Hindlimb muscle (tissue), 1 donor: ENCODE results near the gene MOGAT3. TPM values are rescaled to one million over a fixed set of nuclear protein-coding genes. Genes with fewer than 3 reads are reported as not detected.

Source experiments
- DNase-seq: peaks from one replicate; pipeline ENCODE4 v3.0.0-alpha.2; 2013
- polyA plus RNA-seq: library from polyadenylated mRNA; unstranded; fragments of 120-200 nt; gene quantifications from one replicate; pipeline ENCODE4 v1.2.1, GENCODE V29; 2013; ENCODE audit not compliant: insufficient read length

MOGAT3 gene, protein sequence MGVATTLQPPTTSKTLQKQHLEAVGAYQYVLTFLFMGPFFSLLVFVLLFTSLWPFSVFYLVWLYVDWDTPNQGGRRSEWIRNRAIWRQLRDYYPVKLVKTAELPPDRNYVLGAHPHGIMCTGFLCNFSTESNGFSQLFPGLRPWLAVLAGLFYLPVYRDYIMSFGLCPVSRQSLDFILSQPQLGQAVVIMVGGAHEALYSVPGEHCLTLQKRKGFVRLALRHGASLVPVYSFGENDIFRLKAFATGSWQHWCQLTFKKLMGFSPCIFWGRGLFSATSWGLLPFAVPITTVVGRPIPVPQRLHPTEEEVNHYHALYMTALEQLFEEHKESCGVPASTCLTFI
- polyA plus RNA-seq, result not detected

DNA sequence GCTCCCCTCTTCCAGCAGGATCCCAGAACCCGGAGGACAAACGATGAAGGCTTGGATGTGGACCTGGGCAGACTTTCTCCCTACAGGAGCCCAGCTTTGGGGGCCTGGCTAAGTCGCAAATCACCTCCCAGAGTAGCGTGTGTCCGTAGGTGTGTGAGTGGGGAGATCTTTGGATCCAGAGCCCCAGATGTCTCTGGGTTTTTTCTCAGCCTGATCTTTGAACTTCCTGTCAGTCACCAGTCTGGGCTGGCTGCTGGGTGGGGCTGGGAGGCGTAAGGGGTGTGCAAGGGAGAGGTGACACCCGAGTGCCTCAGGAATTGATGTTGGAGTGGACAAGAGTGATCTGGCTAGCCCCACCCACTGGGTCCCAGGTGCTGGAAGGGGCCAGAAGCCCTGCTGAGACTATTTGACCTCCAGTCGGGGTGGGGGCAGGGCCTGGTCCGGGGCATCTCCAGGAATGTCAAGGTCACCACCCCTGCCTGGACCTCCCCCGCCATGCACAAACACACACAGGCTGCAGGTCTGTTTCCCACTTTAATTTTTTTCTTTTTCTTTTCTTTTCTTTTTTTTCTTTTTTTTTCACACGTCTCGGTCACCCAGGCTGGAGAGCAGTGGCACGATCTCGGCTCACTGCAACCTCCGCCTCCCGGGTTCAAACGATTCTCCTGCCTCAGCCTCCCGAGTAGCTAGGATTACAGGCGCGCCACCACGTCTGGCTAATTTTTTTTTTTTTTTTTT lies at the start of gene MOGAT3:
Gene MOGAT3, minus strand, starts transcription at position 175 of the 738 bp plus-strand sequence. CDS start 182 bp downstream, outside the sequence.
- no peak for DNase-seq

DNA sequence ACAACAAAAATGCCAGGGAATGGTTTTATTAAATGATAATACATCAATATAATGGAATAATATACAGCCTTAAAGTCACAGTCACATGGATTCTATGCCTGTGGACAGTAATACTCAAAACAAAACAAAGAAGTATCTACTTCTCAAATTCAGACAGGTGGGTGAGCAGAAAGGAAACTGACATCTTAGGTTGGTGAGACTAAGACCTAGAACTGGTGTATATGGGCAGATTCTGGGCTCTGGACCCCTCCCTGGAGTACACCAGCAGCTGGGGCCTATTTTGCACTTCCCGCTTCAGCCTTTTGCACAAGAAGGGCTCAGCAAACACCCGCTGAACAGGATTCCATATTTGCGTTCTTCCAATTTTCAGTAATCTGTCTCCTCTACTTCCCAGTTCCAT lies 49.5 kb upstream of the MOGAT3 start:
- DNase-seq, result no peak

DNA sequence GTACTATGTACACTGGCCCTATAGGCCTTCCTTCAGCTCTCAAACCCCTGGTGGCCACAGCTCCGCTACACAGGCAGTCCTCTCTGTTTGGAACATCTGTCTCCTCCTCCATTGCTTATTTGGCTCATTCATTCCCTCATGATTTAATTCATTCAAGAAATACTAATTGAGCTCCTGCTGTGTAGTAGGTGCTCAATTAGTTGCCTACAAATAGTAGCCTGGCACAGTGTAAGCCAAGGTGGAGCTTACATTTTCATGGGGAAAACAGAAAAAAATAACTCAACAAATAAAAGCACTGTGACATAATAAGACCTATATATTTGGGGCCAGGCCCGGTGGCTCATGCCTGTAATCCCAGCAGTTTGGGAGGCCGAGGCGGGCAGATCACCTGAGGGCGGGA lies 47.4 kb upstream of the MOGAT3 start:
- no peak for DNase-seq

DNA sequence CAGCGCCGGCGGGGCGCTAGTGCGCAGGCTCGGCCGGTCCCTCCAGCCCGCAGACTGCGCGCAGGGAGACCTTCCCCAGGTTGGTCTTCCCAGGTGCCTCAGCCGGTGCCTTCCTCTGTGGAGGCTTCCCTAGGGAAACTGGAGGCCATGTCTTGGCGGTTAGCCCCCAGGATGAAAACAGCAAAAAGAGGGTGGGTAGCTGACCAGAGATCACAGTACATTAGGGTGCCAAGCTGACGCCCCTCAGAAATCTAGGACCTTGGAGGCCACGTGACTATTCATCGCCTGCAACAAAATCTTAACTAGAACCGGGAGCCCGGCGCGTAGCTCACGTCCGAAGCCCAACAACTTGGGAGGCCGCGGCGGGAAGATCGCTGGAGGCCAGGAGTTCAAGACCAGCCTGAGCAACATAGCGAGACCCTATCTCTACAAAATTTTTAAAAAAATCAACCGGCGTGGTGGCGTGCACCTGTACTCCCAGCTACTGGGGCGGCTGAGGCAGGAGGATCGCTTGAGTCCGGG lies 44.4 kb upstream of the MOGAT3 start:
- DNase-seq, result no peak

DNA sequence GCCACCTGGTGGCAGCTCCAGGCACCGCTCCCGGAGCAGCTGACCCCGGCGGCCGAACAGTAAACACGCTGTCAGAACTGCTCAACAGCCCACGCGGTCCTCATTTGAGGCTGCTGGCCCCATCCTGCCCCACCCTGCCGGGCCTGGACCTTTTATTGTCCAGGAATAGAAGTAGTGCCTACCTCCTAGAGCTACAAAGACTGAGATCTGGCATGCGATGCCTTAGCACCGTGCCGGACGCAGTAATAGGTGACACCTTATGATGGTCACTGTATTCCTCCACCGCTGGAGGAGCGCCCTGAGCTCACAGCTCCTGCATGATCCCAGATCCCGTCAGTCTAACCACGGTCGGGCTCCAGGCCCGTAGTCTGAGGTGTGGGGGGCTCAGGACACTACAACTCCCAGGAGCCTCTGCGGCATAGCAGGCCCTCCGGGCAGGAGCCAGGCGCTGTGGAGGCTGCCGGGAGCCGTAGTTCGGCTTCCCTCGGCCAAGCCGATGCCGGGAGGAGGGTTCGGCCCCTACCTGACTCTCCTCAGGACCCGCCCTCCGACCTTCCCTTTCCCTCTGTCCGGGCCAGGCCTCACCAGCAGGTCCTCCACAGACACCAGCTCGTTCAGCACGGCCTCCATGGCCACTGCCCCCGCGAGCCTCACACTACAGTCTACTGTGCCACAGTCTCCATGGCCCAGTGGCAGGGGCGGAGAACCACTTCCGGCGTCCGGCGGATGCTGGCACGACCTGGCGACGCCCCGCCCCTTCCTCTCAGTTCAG lies 43.7 kb upstream of the MOGAT3 start, which contains the start of gene FIS1:
Gene FIS1, minus strand, starts transcription at position 707 of the 772 bp plus-strand sequence. Its CDS starts 77 bp downstream, at position 630.
- peak; percentile 92 for DNase-seq

DNA sequence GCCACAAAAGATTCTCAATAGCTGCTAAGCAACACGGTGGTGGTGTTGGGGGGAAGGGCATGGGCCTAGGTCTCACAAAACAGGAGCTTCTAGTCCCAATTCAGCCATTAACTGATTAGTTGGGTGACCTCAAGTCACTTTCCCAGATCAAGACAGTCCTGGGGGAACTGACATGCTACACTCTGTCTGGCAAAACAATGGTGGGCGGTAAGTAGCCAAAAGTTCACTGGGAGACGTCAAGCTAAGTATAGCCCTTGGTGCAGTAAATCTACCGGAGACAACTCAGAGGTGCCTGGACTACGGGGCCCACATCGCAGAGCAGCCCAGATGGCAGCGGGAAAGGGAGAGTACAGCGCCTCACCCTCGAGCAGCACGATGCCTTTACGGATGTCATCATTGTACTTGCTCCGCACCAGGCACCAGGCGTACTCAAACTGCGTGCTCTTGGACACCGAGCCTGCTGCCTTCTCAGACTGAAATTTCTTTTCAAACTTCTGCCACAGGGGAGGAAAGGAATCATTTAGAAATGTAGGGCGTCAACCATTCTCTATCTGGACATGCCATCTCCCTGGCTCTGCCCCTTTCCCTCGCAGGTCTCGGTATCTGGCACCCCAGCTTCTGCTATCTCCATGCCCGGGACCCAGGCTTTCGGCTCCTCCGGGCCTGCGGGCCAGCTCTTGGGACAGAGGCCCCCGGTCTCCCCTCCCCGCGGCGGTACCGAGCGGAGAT lies 43.0 kb upstream of the MOGAT3 start:
- no peak for DNase-seq

DNA sequence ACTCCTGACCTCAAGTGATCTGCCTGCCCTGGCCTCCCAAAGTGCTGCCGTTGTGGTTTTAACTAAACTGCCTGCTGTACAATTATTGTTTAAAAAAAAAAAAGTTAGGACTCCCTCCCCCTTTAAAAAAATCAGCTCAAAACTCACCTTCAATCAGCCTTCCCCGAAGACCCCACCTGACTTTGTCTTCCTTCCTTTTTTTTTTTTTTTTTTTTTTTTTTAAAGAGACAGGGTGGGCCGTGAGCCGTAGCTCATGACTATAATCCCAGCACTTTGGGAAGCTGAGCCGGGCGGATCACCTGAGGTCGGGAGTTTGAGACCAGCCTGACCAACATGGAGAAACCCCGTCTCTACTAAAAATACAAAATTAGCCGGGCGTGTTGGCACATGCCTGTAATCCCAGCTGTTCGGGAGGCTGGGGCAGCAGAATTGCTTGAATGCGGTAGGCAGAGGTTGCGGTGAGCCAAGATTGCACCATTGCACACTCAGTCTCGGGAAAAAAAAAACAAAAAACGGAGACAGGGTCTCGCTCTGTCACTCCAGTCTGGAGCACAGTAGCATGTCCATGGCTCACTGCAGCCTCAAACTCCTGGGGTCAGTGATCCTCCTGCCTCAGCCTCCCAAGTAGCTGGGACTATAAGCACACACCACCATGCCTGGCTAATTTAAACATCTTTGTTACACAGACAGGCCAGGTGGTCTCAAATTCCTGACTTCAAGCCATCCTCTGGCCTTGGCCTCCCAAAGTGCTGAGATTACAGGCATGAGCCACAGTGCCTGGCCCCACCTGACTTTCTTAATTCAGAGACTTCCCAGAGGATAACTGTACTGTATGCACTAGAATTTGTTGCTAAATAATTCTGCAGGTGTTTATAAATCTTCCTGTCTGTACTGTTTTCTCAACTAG lies 40.9 kb upstream of the MOGAT3 start:
- no peak for DNase-seq

DNA sequence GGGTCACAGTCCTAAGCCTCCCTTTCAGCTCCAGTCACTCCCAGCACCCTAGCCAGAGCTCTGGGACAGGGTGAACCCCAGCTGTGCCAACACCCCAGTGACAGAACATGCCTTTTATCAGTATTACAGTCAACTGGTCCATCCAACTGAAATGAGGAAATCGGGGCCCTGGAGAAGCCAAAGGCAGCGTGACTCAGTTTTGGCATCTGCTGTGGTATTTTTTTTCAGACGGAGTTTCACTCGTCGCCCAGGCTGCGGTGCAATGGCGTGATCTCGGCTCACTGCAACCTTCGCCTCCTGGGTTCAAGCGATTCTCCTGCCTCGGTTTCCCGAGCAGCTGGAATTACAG lies 40.2 kb upstream of the MOGAT3 start:
- DNase-seq, result no peak

DNA sequence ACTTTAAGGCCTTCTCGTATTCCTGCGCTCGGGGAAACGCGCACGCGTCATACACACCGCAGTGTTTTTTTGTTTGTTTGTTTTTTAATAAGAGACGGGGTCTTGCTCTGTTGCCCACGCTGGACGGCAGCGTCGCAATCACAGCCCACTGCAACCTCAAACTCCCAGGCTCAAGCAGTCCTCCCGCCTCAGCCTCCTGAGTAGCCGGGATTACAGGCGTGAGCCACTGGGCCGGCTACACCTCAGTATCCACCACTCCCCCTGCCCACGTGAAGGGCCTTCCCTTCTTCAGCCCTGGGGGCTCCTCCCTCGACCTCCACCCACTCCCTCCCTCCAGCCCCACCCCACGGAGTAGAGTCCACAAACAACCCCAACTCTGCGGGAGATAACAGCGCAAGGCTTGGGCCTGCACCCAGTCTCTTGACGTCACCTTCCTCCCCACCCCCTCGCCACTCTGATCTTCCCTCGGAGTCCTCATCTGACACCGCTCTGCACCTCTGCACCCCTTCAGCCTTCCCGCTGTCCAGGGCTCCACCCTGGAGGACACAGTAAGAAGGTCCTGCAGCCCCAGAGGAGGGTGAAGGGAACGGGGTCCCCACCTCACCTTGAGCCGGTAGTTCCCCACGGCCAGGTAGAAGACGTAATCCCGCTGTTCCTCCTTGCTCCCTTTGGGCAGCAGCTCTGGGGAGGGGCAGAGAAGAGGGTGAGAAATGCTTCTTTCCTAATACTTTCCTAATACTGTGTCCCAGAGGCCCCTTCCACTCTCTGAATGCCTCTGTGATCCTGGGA lies 39.6 kb upstream of the MOGAT3 start:
- DNase-seq, result no peak

DNA sequence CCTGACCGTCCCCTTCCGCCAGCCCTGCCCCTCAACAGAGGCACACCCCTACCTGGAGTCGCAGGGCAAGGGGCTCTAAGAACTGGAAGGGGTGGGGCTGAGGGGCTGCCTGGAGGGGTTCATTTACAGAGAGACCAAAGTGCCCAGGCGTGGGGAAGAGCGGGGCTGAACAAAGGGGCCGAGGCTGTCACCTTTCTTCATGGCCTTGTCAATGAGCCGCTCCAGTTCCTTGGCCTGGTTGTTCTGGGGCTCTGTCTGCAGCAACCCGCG lies 39.0 kb upstream of the MOGAT3 start:
- DNase-seq, result no peak

DNA sequence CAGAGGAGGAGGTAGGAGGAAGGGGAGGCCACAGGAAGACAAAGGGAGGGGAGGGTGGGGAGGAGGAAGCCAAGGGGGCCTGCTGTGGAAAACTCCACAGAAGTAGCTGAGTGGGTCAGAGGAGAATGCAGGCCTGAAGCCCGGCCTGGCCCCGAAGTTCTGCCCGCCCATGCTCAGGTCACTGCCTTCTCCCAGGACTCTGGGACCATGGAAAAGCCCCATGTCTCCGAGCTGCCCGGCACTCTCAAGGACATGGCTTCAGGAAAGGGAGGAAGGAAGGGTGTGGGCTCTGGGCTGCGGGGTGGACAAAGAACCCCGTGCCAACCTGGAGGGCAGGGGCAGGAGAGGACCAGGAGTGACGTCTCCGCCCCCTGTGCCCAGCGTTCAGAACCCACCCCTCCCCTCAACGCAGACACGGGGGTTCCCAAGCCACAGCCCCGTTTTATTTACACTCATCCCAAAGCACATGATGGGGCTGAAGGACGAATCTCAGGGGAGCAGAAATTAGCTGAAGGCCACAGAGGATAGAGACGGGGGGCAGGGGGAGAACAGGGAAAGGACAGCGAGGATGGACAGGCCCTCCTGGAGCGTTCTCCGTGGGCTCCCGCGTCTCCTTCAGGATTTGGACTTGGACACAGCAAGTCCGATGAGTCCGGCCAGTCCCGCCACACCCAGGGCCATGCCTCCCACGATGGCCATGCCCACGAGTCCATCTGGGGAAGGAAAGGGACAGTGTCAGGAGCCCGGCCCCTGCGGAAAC lies 38.5 kb upstream of the MOGAT3 start:
- no peak for DNase-seq

DNA sequence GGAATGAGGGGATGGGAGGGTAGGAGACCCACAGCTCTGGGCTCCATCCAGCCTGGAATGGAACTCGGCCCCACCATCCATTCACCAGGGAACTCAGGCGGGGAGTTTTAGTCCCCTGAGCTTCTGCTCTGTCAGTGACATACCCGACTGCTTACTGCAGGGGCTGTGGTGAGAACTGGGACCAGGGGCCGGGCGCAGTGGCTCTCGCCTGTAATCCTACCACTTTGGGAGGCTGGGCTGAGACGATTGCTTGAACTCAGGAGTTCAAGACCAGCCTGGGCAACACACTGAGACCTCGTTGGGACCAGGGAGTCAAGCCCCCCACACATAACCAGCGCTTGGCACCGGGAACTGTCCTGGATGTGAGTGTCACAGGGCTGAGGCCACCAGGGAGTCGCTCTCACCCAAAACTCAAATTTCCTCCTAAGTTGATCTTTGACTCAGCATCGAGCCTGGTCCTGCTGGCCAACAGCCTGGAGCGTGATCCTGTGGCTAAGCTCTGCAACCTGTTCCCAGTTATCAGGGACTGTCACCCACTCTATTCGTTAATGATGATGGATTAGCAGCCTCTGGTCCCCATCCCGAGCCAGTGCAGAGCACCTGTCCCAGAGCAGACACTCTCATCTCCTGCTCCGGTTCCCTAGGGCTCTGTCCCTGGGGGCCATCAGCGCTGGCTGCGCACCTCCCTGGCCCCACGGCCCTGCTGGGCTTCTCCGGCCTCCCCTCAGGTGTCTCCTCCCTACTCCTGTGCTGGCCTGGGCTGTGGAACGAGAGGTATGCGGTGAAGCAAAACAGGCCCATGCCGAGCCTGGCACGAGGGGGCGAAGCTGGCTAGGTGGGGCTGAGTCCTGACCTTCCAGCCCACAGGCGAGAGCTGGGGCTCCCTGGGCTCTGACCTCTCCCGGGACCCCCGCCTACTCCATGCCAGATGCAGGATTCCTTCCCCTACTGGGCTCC lies 37.7 kb upstream of the MOGAT3 start:
- DNase-seq, result no peak

DNA sequence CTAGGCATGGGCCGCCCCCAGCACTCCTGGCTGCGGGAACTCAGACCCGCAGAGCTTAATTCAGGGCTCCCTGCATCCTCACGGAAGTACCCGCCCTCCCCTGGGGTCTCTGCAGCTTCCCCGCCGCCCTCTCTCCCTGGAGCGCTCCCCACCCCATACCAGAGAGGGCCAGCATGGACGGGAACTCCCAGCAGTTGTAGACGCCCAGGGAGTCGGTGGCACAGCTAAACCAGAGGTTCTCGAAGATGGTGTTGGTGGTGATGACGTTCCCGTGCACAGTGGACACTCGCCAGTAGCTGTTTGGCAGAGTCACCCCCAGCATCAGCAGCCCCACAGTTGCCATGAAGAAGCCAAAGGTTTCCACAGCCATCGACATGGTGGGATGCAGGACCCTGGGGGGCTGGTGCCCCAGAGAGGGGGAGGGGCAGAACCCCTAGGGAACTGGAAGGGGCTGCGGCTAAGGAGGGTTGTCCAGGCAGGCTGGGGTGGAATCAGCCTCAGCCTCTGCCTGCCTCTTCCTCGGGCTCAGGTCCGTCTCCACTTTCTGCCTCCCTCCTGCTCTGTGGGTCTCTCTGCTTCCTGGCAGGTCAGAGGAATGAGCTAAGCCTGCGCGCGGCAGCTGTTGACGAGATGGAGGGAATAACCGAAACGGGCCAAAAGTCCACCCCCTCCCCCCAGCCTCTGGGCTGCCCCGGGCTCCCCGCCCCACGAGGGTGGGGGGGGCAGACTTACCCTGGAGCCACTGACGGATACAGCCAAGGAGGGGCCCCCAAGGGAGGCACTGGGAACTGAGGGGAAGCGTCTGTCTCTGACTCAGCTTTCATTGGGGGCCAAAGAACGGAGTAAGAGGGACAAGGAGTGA lies 36.6 kb upstream of the MOGAT3 start, which contains the start of gene CLDN15:
Gene CLDN15, minus strand, starts transcription at position 597 of the 862 bp plus-strand sequence. Its CDS starts 221 bp downstream, at position 376.
- DNase-seq, result peak; percentile 71

DNA sequence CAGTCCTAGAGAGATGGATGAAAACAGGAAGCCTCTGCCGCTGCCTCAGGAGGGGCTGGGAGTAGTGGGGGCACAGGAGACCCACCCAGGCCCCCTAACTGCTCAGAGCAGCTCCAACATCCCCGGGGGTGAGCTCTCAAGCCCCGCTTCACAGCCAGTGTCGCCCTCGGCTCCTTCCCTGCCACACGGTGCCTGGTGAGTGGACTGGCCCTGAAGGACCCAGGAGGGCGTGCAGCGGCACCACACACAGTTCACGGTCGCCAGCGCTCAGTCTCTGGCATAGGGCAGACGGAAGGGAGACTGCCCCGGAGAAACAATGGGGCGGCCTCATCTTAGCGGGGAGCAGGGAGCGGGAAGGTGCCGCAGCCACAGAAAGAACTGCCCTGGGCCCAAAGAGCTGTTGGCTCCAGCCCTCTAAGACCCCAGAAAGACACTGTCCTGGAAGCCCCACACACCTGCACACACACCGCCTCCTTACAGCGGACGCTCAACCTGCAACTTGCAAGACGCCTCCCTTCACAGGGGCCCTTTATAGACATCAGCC lies 35.5 kb upstream of the MOGAT3 start:
- DNase-seq, result no peak

DNA sequence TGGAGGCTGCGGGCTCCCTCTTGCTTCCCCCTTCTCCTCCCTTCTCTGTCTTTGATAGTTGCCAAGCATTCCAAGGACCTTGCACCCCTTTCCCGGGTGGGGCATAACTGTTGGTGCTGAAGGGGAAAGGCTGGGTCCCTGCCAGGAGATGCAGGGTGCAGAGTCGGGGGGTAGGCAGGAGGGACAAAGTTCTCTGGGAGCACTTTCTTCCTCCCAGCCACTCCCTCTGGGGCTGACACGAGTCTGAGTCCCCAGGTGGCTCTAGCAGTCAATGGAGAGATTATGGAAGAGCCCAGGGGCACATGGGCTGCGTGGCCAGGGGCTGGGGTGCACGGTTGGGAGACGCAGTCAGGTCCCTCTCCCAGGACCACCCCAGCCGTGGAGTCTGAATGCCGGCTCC lies 34.7 kb upstream of the MOGAT3 start:
- no peak for DNase-seq

DNA sequence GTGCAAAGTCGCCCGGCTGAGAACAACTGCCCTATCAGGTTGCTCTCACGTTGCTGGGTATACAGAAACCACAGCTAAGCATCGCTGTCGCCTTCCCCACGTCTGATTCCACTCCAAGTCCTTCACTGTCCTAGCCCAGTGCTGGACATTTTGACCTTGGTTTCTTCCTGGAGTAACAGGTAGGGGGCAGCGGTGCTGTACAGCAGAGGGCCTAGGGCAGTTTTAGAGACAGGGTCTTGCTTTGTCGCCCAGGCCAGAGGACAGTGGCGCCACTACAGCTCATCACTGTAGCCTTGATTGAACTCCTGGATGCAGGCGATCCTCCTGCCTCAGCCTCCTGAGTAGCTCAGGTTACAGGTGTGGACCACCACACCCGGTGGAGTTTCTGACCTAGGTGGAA lies 34.2 kb upstream of the MOGAT3 start:
- DNase-seq, result no peak

DNA sequence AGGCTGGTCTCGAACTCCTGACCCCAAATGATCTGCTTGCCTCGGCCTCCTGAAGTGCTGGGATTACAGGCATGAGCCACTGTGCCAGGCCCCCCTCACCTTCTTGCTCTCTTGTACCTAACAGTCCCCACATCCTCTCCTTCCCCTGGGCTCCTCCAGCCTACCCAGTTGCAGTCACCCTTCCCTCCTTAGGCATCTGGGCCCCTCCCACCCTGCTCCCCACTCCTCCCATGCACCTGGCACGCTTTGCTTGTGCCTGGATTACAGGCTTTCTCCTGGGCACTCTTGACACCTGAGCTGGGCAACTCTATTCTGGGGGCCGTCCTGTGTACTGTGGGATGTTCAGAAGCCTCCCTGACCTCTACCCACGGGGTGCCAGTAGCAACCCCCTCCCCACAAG lies 33.8 kb upstream of the MOGAT3 start:
- no peak for DNase-seq
